Body of pancreas (tissue), 4 donors: Measurements from ENCODE around the gene MYCBPAP.

Source experiments
- POLR2A ChIP-seq, 3 donors: fragments of 450-650 bp; IDR thresholded peaks; one replicate each; pipeline ENCODE4 v1.6.1; 2016; ENCODE audit warnings: antibody characterized with exemption in 3 of 3, mild to moderate bottlenecking in 2 of 3
- TF ChIP-seq, protein P1 (sequence below), 7 experiments: fragments of 450-650 bp in 4 of 7; fragments of 200-600 bp in 3 of 7; sonication (generic) in 3 of 7; IDR thresholded peaks; one replicate each; pipeline ENCODE4 v1.5.1; 2016 to 2019; ENCODE audit warnings: antibody characterized with exemption in 7 of 7

GRCh38 chr17:50517504-50518383, 9.5 kb downstream of the MYCBPAP start:
- TF ChIP-seq, protein P1, sequence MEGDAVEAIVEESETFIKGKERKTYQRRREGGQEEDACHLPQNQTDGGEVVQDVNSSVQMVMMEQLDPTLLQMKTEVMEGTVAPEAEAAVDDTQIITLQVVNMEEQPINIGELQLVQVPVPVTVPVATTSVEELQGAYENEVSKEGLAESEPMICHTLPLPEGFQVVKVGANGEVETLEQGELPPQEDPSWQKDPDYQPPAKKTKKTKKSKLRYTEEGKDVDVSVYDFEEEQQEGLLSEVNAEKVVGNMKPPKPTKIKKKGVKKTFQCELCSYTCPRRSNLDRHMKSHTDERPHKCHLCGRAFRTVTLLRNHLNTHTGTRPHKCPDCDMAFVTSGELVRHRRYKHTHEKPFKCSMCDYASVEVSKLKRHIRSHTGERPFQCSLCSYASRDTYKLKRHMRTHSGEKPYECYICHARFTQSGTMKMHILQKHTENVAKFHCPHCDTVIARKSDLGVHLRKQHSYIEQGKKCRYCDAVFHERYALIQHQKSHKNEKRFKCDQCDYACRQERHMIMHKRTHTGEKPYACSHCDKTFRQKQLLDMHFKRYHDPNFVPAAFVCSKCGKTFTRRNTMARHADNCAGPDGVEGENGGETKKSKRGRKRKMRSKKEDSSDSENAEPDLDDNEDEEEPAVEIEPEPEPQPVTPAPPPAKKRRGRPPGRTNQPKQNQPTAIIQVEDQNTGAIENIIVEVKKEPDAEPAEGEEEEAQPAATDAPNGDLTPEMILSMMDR (IDR thresholded peaks at IDR 0.05), result no peak
- no peak for TF ChIP-seq POLR2A (IDR thresholded peaks at IDR 0.05)
